HUES6 (cell line): ENCODE measurements around the gene USP32.
"Not testable (repeated sequence)": the region's sequence is repeated elsewhere in the genome, so short reads cannot be mapped to it uniquely, and the experiment has no call there.

Source experiments
- H3K27ac ChIP-seq: 2 replicates; pipeline ENCODE4 v1.7.0; 2013; ENCODE audit warnings: low read depth, mild to moderate bottlenecking, low read length, inconsistent platforms
- H3K27me3 ChIP-seq: 2 replicates; pipeline ENCODE4 v1.6.1; 2013; ENCODE audit warnings: low read length; ENCODE audit not compliant: control insufficient read depth, insufficient read depth
- H3K36me3 ChIP-seq: 2 replicates; pipeline ENCODE4 v1.6.1; 2013; ENCODE audit warnings: low read length; ENCODE audit not compliant: control insufficient read depth, insufficient read depth
- H3K4me1 ChIP-seq: 2 replicates; pipeline ENCODE4 v1.6.1; 2013; ENCODE audit warnings: low read length; ENCODE audit not compliant: control insufficient read depth, insufficient read depth
- H3K4me3 ChIP-seq: 2 replicates; pipeline ENCODE4 v1.5.1; 2013; ENCODE audit warnings: low read depth, low read length
- H3K9ac ChIP-seq: one replicate; pipeline ENCODE4 v1.6.1; 2013; ENCODE audit warnings: mild to moderate bottlenecking, low read length
- H3K9me3 ChIP-seq: 2 replicates; pipeline ENCODE4 v1.6.1; 2013; ENCODE audit warnings: low read depth, low read length; ENCODE audit not compliant: control insufficient read depth, insufficient read depth

USP32 gene

DNA sequence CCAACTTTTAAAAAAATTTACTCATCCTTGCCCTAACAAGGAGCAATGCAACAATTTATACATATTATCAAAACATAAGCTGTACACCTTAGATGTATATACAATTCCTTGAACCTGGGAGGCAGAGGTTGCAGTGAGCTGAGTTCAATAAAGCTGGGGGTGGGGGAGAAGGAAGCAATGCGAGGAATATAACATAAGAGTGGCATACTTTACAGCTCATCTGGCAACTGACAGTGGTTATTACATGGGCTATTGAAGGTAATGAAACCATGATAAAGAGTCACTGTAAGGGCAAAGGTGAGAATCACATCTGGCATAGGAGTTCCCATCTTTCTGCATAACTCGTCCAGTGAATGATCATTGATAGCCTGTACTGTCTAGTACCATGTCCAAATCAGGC lies 198.5 kb downstream of the USP32 start:
- Histone ChIP-seq H3K4me1 (no peaks in the 10 kb centered on the region), H3K36me3 (peaks cover 83% of the 10 kb centered on the region)

DNA sequence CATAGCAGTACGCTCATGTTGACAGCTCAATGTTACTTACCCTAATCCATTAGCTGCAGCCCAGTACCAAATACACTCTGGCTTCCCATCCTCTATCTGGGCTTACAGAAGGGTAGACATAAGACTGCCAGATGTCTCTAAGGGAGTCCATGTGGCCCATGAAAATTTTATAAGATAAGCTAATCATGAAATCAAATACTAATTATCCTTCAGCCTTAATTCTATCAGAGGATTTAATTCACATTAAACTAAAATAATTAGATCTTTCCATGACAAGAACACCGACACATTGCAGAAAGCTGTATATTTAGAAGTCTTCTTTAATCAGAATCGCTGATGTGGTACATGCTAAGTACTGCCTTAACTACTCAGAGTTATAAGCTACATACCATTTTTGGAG lies 198.9 kb downstream of the USP32 start:
- not testable (repeated sequence) for H3K27me3 ChIP-seq, H3K4me3 ChIP-seq, H3K27ac ChIP-seq, H3K4me1 ChIP-seq, H3K9me3 ChIP-seq, H3K9ac ChIP-seq
- peaks cover 81% of the 10 kb centered on the region for H3K36me3 ChIP-seq

More for the DNA sequence above, 198.5 kb downstream of the USP32 start:
- Histone ChIP-seq H3K27ac (no peak overlapping the region), H3K27me3 (no peaks in the 10 kb centered on the region), H3K4me3 (no peak overlapping the region), H3K9me3 (no peaks in the 10 kb centered on the region), H3K9ac (no peak overlapping the region)

DNA sequence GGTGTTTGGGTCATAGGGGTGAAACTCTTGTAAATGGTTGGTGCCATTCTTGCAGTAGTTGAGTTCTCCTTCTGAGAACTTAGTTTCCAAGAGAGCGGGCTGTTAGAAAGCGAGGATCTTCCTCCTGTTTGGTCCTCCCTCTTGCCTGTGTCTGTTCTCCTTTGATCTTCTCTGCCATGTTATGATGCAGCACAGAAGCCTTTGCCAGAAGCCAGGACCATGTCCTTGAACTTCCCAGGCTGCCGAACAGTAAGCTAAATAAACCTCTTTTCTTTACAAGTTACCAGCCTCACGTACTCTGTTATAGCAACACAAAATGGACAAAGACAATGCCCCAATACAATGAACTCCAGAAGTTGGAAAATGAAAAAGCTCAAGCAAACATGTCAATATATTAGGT lies 201.9 kb downstream of the USP32 start:
- not testable (repeated sequence) for H3K27ac ChIP-seq, H3K9me3 ChIP-seq, H3K4me1 ChIP-seq, H3K4me3 ChIP-seq, H3K9ac ChIP-seq, H3K27me3 ChIP-seq
- H3K36me3 ChIP-seq: peaks cover 88% of the 10 kb centered on the region

DNA sequence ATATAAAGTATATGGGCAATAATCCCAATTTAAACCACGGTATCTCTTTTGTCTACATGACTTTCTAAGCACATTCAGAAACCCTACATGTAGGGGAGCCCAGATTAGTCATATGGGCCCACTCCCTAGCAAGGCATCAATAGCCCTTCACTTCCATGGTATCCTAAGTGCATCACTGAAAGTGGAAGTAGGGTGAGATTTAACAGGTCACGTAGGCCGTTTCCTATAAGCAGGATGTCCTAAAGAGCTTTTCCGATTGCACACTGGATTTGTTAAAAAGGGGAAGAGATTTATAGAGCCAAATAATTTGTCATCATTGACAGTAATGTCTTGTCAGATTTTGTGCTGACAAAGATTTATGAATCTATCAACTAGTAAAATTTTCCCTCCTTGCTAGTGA lies 203.2 kb downstream of the USP32 start:
- H3K4me1 ChIP-seq: no peaks in the 10 kb centered on the region
- no peaks in the 10 kb centered on the region for H3K9me3 ChIP-seq
- no peaks in the 10 kb centered on the region for H3K27me3 ChIP-seq
- H3K4me3 ChIP-seq: no peak overlapping the region
- H3K9ac ChIP-seq: no peak overlapping the region
- H3K27ac ChIP-seq: no peak overlapping the region
- peaks cover 85% of the 10 kb centered on the region for H3K36me3 ChIP-seq

DNA sequence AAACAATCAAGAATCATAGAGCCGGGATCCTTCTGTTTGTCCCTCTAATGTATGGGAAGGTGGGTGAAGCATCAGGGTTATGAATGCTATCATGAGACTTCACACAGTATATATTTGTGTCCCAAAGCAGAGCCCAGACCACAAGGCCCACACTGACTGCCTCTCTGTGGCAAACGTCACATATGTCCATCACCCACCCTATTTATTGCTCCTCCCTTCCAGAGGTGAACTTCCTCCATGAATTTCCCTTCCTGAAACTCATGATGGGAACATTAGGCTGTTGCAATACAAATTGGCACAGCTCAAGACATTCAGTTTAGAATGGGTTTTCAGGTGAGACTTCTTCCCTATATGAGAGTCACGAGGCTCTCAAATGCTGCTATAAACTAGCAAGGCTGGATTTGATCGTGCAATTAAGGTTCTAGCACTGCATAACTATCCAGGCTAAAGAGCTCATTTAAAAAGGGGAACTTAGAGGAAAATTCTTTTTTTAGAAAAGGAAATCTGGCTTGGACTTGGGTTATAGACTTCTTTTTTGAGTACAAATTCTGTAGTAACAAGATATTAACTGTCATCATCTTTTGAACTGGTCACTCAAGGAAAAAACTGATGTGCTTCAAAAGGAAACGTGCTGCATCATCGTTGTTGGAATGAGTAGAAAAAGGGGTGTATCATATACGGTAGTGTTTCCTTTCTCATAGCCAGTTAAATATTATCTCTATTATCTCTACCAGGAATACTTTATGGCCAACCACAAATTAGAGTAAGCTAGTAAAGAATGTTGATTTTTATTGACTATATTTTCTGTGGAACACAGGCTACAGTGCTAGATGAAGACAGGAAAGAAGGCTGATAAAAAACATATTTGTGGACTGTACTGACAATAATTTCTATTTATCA lies 204.8 kb downstream of the USP32 start:
- H3K9me3 ChIP-seq, H3K9ac ChIP-seq, H3K27ac ChIP-seq, H3K4me1 ChIP-seq, H3K27me3 ChIP-seq, H3K4me3 ChIP-seq: not testable (repeated sequence)
- H3K36me3 ChIP-seq: peaks cover 85% of the 10 kb centered on the region

DNA sequence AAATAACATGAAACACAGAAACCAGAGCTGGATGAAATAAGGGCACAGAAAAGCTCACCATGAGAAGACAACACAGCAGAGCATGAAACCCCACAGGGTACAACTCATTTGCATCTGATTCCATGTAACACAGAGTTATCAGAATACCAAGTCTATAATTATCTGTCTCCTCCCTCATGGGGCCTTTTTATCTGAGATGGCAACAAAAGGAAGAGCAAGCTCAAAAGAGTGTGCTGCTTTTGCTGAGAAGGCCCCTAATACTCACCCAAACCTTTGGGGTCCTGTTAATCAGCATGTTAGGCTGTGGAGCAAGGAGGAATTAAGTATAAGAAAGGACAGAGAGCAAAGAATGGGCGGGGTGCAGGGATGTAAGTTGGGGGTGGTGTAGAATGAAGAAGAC lies 205.6 kb downstream of the USP32 start:
- H3K27me3 ChIP-seq, H3K4me1 ChIP-seq, H3K4me3 ChIP-seq, H3K9me3 ChIP-seq, H3K9ac ChIP-seq, H3K27ac ChIP-seq: not testable (repeated sequence)
- peaks cover 86% of the 10 kb centered on the region for H3K36me3 ChIP-seq

DNA sequence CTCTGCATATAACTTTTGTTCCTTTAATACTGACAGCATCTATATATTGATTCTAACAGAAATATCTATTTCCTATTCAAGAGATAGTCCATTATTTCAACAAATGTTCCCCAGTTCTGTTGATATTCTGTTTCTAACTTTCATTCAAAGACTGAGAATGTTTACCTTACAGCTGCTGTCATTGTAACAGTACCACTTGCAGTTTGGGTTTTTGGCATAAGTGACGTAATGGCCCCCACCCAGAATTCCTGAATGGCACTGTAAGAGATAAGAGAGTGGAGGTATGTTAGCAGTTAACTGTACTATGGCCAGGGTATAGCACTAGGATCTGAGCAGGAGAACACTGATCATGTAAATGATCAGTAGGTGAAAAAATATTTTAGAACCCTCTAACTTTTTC lies 211.6 kb downstream of the USP32 start:
- not testable (repeated sequence) for H3K27ac ChIP-seq, H3K9ac ChIP-seq, H3K4me3 ChIP-seq, H3K9me3 ChIP-seq, H3K4me1 ChIP-seq, H3K27me3 ChIP-seq
- peaks cover 58% of the 10 kb centered on the region for H3K36me3 ChIP-seq

DNA sequence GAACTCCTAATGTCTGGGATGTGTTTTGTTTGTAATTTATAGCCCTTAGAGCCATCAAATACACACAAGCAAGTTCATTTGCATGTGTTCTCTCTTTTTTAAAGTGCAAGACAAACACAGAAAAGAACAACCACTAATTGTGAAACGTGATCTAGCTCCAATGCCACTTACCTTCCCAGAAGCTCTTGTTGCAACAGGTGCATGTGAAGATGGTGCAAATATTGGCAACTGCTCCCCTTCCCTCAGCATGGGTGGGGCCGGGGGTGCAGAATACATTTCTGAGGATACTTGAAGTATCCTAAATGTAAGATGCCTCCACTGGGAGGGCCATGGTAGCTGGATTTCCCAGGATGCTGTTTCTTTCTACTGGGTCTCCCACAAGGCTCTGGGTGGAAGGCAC lies 213.8 kb downstream of the USP32 start:
- not testable (repeated sequence) for H3K4me3 ChIP-seq, H3K27me3 ChIP-seq, H3K27ac ChIP-seq, H3K9me3 ChIP-seq, H3K9ac ChIP-seq, H3K4me1 ChIP-seq
- peaks cover 41% of the 10 kb centered on the region for H3K36me3 ChIP-seq

DNA sequence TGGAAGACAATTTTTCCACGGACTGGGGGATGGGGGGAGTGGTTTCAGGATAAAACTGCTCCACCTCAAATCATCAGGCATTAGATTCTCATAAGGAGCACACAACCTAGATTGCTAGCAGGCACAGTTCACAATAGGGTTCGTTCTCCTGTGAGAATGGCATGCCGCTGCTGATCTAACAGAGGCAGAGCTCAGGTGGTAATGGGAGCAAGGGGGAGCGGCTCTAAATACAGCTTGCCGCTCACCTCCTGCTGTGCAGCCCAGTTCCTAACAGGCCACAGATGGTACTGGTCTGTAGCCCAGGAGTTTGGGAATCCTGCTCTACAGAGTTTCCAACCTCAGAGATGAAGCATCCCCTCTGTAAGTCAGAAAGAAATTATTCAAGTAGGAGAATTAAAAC lies 215.2 kb downstream of the USP32 start:
- H3K27ac ChIP-seq, H3K9ac ChIP-seq, H3K27me3 ChIP-seq, H3K4me3 ChIP-seq, H3K9me3 ChIP-seq, H3K4me1 ChIP-seq: not testable (repeated sequence)
- peaks cover 28% of the 10 kb centered on the region for H3K36me3 ChIP-seq

DNA sequence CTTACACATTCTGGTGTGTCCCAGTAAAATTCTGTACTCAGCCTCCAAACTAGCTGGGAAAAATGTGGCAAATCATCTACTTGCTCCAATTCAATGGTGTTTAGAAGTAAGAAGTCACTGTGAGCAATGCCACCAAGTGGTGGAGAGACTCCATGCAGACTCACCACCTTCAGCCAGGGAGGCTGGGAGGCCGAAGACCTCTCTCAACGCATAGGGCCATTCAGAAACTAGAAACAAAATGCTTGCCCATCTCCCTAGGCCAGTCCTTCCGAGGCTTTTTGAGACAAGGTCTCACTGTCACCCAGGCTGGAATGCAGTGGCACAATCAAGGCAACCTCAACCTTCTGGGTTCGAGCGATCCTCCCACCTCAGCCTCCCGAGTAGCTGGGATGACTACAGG lies 217.2 kb downstream of the USP32 start:
- Histone ChIP-seq H3K4me1 (peaks cover 19% of the 10 kb centered on the region; the same call in 1 of the 2 replicates), H3K36me3 (peaks cover 13% of the 10 kb centered on the region)
- H3K4me3 ChIP-seq, H3K27me3 ChIP-seq, H3K27ac ChIP-seq, H3K9ac ChIP-seq, H3K9me3 ChIP-seq: not testable (repeated sequence)

DNA sequence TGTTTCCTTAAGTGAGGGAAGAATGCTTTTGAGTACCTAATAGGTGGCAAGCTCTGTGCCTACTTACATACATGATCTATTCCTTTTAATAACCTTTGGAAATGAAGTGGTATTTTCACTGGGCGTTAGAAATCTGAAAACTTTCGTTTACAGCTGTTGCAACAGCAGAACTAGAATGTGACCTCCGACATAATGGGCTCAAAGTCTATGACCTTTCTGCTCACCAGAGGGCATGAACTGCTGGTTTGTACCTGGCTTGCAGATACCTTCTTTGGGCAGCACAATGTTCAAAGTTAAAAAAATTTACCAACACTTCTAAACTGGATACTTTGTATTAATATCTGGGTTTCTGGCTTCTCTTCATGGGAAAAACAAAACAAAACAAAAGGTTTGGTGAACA lies 217.9 kb downstream of the USP32 start:
- Histone ChIP-seq H3K36me3 (peaks cover 12% of the 10 kb centered on the region), H3K9ac (no peak overlapping the region), H3K27me3 (no peaks in the 10 kb centered on the region), H3K4me3 (no peak overlapping the region), H3K4me1 (peaks cover 19% of the 10 kb centered on the region; the same call in 1 of the 2 replicates), H3K9me3 (no peaks in the 10 kb centered on the region), H3K27ac (no peak overlapping the region)
